HepG2 (cell line): ENCODE measurements around the gene XRCC1. TPM values are rescaled to one million over a fixed set of nuclear protein-coding genes. Genes with fewer than 3 reads are reported as not detected.

Source experiments
- ATAC-seq: fragments of 200-7000 bp; cut with Tn5 transposase; 3 replicates; pipeline ENCODE4 v1.9.1; 2020; ENCODE audit warnings: mild to moderate bottlenecking, moderate library complexity
- BruUV-seq: library from RNA; stranded (reverse); fragments of 400-500 nt; replicated peaks from 2 replicates; lab custom pipeline; 2021; lab: Mats Ljungman, UMichigan
- CTCF ChIA-PET: fragments of 300-600 bp; formaldehyde crosslinking; extraction: SDS; loops from one replicate; lab custom pipeline; 2021; ENCODE audit warnings: low total read pairs, inconsistent platforms, low intra/inter-chr PET ratio; lab: Yijun Ruan, JAX
- POLR2A ChIA-PET: fragments of 350-600 bp; sonication (Branson Sonifier 250); formaldehyde crosslinking; loops from one replicate; lab custom pipeline; 2020; ENCODE audit warnings: antibody characterized with exemption, inconsistent platforms; lab: Yijun Ruan, JAX
- DNase-seq: peaks from one replicate; pipeline ENCODE4 v3.0.0-alpha.2; 2015; ENCODE audit warnings: low spot score
- FAIRE-seq: peaks from 3 replicates; lab custom pipeline; 2011; peaks lifted over from hg19 to GRCh38; lab: Jason Lieb, UNC
- H2AFZ ChIP-seq: one replicate; pipeline ENCODE4 v1.6.1; 2011; ENCODE audit warnings: low read length, inconsistent platforms
- H3K27ac ChIP-seq: fragments of 300-600 bp; 3 replicates; pipeline ENCODE4 v1.8.0; 2011; ENCODE audit warnings: mixed run types, mild to moderate bottlenecking, mixed read lengths, low read length, inconsistent platforms; ENCODE audit not compliant: insufficient read depth; ENCODE audit errors: extremely low read length
- H3K27me3 ChIP-seq, 2 experiments: fragments of 200-600 bp in 1 of 2; 2 replicates in 1 of 2; 3 replicates in 1 of 2; pipeline versions ENCODE4 v1.6.0 to v1.8.0; 2011; ENCODE audit warnings: low read length in 2 of 2, mild to moderate bottlenecking in 2 of 2, moderate library complexity in 2 of 2, inconsistent platforms in 1 of 2; ENCODE audit not compliant: insufficient read depth in 2 of 2, control insufficient read depth in 1 of 2
- H3K36me3 ChIP-seq, 2 experiments: fragments of 200-600 bp in 1 of 2; replicated peaks in 1 of 2; 2 replicates in 1 of 2; 3 replicates in 1 of 2; pipeline versions ENCODE4 v1.5.1 to v1.8.0; 2011; ENCODE audit warnings: low read length in 2 of 2, inconsistent platforms in 1 of 2; ENCODE audit not compliant: insufficient read depth in 2 of 2, control insufficient read depth in 1 of 2
- H3K4me1 ChIP-seq: 2 replicates; pipeline ENCODE4 v1.5.1; 2012; ENCODE audit warnings: low read length, inconsistent platforms; ENCODE audit not compliant: insufficient read depth
- H3K4me2 ChIP-seq: 2 replicates; pipeline ENCODE4 v1.6.0; 2011; ENCODE audit warnings: low read depth, low read length, inconsistent platforms
- H3K4me3 ChIP-seq, 3 experiments: fragments of 200-600 bp in 1 of 3; sonication (generic), shearing (Covaris generic) in 1 of 3; replicated peaks in 1 of 3; 2 replicates each; pipeline ENCODE4 v1.5.1; 2011 to 2016; ENCODE audit warnings: low read length in 3 of 3, inconsistent platforms in 2 of 3, low read depth in 2 of 3, mild to moderate bottlenecking in 2 of 3, control low read depth in 1 of 3, mixed read lengths in 1 of 3; ENCODE audit not compliant: insufficient read depth in 1 of 3
- H3K79me2 ChIP-seq: one replicate; pipeline ENCODE4 v1.6.1; 2011; ENCODE audit warnings: low read length, inconsistent platforms; ENCODE audit not compliant: insufficient read depth
- H3K9ac ChIP-seq: 2 replicates; pipeline ENCODE4 v1.6.0; 2011; ENCODE audit warnings: mild to moderate bottlenecking, low read depth, low read length, inconsistent platforms; ENCODE audit not compliant: insufficient read depth
- H3K9me3 ChIP-seq: 2 replicates; pipeline ENCODE4 v1.5.1; 2012; ENCODE audit warnings: mild to moderate bottlenecking, low read length
- H4K20me1 ChIP-seq: 2 replicates; pipeline ENCODE4 v1.6.0; 2011; ENCODE audit warnings: inconsistent platforms, mild to moderate bottlenecking, low read length, moderate library complexity; ENCODE audit not compliant: insufficient read depth
- ATM ChIP-seq: fragments of 450-650 bp; IDR thresholded peaks from 2 replicates; pipeline ENCODE4 v1.7.1; 2017; ENCODE audit warnings: mild to moderate bottlenecking, borderline replicate concordance
- CHCHD3 ChIP-seq: sonication (generic); formaldehyde crosslinking; IDR thresholded peaks from 2 replicates; pipeline ENCODE4 v1.8.0; 2022; ENCODE audit warnings: mild to moderate bottlenecking, missing genetic modification reagents, moderate library complexity
- DPF2 ChIP-seq: sonication (generic); formaldehyde crosslinking; IDR thresholded peaks from 2 replicates; pipeline ENCODE4 v1.4.0; 2020; ENCODE audit warnings: mild to moderate bottlenecking, low read depth, missing genetic modification reagents, borderline replicate concordance
- GZF1 ChIP-seq: sonication (generic); formaldehyde crosslinking; IDR thresholded peaks from 2 replicates; pipeline ENCODE4 v1.5.1; 2020; ENCODE audit warnings: mild to moderate bottlenecking, missing genetic modification reagents
- HDAC1 ChIP-seq: sonication (generic); formaldehyde crosslinking; IDR thresholded peaks from 2 replicates; pipeline ENCODE4 v1.5.1; 2020; ENCODE audit warnings: mild to moderate bottlenecking, missing genetic modification reagents
- ISX ChIP-seq: sonication (generic); formaldehyde crosslinking; conservative IDR thresholded peaks from 2 replicates; pipeline ENCODE4 v1.5.0; 2020; ENCODE audit warnings: missing genetic modification reagents
- NBN ChIP-seq: fragments of 450-650 bp; conservative IDR thresholded peaks from 2 replicates; pipeline ENCODE4 v1.6.1; 2017
- NFYB ChIP-seq: sonication (generic); formaldehyde crosslinking; IDR thresholded peaks from 2 replicates; pipeline ENCODE4 v1.4.0; 2020; ENCODE audit warnings: missing genetic modification reagents
- SP1 ChIP-seq, 2 experiments: fragments of 450-650 bp in 1 of 2; sonication (generic) in 1 of 2; formaldehyde crosslinking in 1 of 2; IDR thresholded peaks; 2 replicates each; pipeline versions ENCODE4 v1.4.0 to v1.6.1; 2016 to 2020; ENCODE audit warnings: missing genetic modification reagents in 1 of 2
- SYNCRIP ChIP-seq: fragments of 200-400 bp; formaldehyde crosslinking; IDR thresholded peaks from 2 replicates; pipeline ENCODE4 v1.6.1; 2018; ENCODE audit warnings: mild to moderate bottlenecking, low read depth, low read length; ENCODE audit not compliant: insufficient read depth
- ZBTB21 ChIP-seq: sonication (generic); formaldehyde crosslinking; IDR thresholded peaks from 2 replicates; pipeline ENCODE4 v1.4.0; 2020; ENCODE audit warnings: missing genetic modification reagents
- ZBTB43 ChIP-seq: sonication (generic); formaldehyde crosslinking; conservative IDR thresholded peaks from 2 replicates; pipeline ENCODE4 v1.4.0; 2020; ENCODE audit warnings: missing genetic modification reagents
- ZEB1 ChIP-seq: IDR thresholded peaks from 2 replicates; pipeline ENCODE4 v1.6.1; 2012; ENCODE audit warnings: mild to moderate bottlenecking, low read depth, inconsistent platforms; ENCODE audit not compliant: insufficient replicate concordance
- ZNF501 ChIP-seq: sonication (generic); formaldehyde crosslinking; IDR thresholded peaks from 2 replicates; pipeline ENCODE4 v1.5.1; 2020; ENCODE audit warnings: mild to moderate bottlenecking, moderate library complexity, missing genetic modification reagents
- ZNF839 ChIP-seq: sonication (generic); formaldehyde crosslinking; IDR thresholded peaks from 2 replicates; pipeline ENCODE4 v1.4.0; 2020; ENCODE audit warnings: missing genetic modification reagents, mild to moderate bottlenecking, borderline replicate concordance
- WGBS: methylation state at CpG from one replicate; pipeline ENCODE4 v1.1.6; 2017; ENCODE audit warnings: low lambda C conversion rate; 5-methylcytosine and 5-hydroxymethylcytosine counted together
- in situ Hi-C: cut with HindIII; loops from 2 replicates; pipeline ENCODE4 v1.10.0; 2017; ENCODE audit warnings: low pct_unique_long_range_greater_than_20kb; ENCODE audit not compliant: extremely low pct_ligation_motif_present
- intact Hi-C: fragments of 100-400 bp; cut with micrococcal nuclease; formaldehyde crosslinking; loops from one replicate; pipeline ENCODE4 v1.10.0; 2022; ENCODE audit not compliant: unreplicated experiment
- polyA plus RNA-seq, 8 experiments: library from polyadenylated mRNA; depleted of rRNA in 3 of 8; stranded (reverse) in 7 of 8; unstranded in 1 of 8; fragments of >200 nt; fragmentation: Illumina TruSeq in 4 of 8; extraction: Trizol in 4 of 8; gene quantifications; 2 replicates each; pipeline versions ENCODE4 v1.2.1 to v1.2.3, GENCODE V29; 2011 to 2016; ENCODE audit warnings: low read depth in 4 of 8, missing spikeins in 1 of 8, mixed read lengths in 1 of 8; ENCODE audit not compliant: insufficient read depth in 1 of 8
- total RNA-seq, 5 experiments: library from RNA; depleted of rRNA; stranded (reverse); fragments of >200 nt; fragmentation: Illumina TruSeq; extraction: Trizol; gene quantifications; 2 replicates each; pipeline ENCODE4 v1.2.3, GENCODE V29; 2016; ENCODE audit warnings: low read depth in 1 of 5
- TF ChIP-seq, protein P1 (sequence below): sonication (generic); formaldehyde crosslinking; IDR thresholded peaks from 2 replicates; pipeline ENCODE4 v1.8.0; 2022; ENCODE audit warnings: mild to moderate bottlenecking, missing genetic modification reagents, moderate library complexity

XRCC1 gene
- total and polyA plus RNA-seq, 2 of the 13 experiments (the other 11 are each of a cell fraction or from before 2014, with no cell fraction given): 24.7 to 26.3 TPM

DNA sequence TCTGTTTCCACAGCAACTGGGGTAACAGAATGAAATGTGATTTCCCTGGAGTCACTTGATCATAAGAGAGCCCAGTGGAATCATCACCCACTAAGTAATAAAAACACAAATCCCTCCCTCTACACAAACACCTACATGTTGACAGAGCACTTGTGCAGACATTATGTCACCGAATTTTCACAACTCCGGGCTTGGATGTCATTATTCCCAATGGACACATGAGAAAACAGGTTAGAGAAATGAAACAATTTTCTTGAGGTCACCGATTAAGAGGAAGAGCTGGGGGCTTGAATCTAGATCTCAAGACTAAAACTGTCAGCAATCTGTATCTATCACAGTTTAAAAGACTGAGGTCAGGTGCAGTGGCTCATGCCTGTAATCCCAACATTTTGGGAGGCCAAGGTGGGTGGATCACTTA lies 3.1 kb downstream of the XRCC1 start:
- 70% methylated on average over 3 of the region's 3 CpGs for WGBS
- no peak overlapping the region for H3K27ac ChIP-seq

More for the DNA sequence above, 3.1 kb downstream of the XRCC1 start:
- POLR2A ChIA-PET: no interaction called here
- Histone ChIP-seq H3K4me1 (peaks cover 19% of the 10 kb centered on the region; the same call in 1 of the 2 replicates), H3K9ac (no peak overlapping the region), H2AFZ (no peak overlapping the region), H3K27me3 (no peaks in the 10 kb centered on the region; a peak in 1 of 5 replicates), H3K4me3 (no peak overlapping the region), H4K20me1 (no peaks in the 10 kb centered on the region), H3K36me3 (peaks cover 0 to 1% of the 10 kb centered on the region in 2 experiments; a peak in 1 of 5 replicates), H3K79me2 (peaks cover 8% of the 10 kb centered on the region), H3K9me3 (no peaks in the 10 kb centered on the region), H3K4me2 (no peak overlapping the region)
- intact Hi-C loops (no loop called here), in situ Hi-C loops (no loop called here)
- TF ChIP-seq ZNF501 (CRISPR knock-in tag) (no peak), SYNCRIP (no peak), ZBTB43 (CRISPR knock-in tag) (no peak), ZNF839 (CRISPR knock-in tag) (no peak), CHCHD3 (CRISPR knock-in tag) (no peak), SP1 (IDR thresholded peaks at IDR 0.05) (no peak), SP1 (CRISPR knock-in tag; IDR thresholded peaks at IDR 0.05) (no peak), ZBTB21 (CRISPR knock-in tag) (no peak), DPF2 (no peak), ATM (no peak), ZEB1 (no peak), NBN (no peak), ISX (CRISPR knock-in tag) (no peak), NFYB (CRISPR knock-in tag) (no peak), GZF1 (CRISPR knock-in tag) (no peak), HDAC1 (no peak)
- TF ChIP-seq, protein P1, sequence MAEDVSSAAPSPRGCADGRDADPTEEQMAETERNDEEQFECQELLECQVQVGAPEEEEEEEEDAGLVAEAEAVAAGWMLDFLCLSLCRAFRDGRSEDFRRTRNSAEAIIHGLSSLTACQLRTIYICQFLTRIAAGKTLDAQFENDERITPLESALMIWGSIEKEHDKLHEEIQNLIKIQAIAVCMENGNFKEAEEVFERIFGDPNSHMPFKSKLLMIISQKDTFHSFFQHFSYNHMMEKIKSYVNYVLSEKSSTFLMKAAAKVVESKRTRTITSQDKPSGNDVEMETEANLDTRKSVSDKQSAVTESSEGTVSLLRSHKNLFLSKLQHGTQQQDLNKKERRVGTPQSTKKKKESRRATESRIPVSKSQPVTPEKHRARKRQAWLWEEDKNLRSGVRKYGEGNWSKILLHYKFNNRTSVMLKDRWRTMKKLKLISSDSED (CRISPR knock-in tag): no peak
- no TSS peak for BruUV-seq
- FAIRE-seq (no peak), ATAC-seq (no peak), DNase-seq (no peak)
- CTCF ChIA-PET: no interaction called here
